HepG2 (cell line): ENCODE data around the gene LRRC3.

Experiments
- EP300 ChIP-seq, 3 experiments: sonication (generic) in 1 of 3; formaldehyde crosslinking in 1 of 3; IDR thresholded peaks; 2 replicates each; pipeline versions ENCODE4 v1.5.1 to v1.6.1; 2011 to 2020; ENCODE audit warnings: low read depth in 2 of 3, low read length in 2 of 3, borderline replicate concordance in 1 of 3, improper control_type of control experiment in 1 of 3, mild to moderate bottlenecking in 1 of 3, missing genetic modification reagents in 1 of 3, moderate library complexity in 1 of 3
- MXD1 ChIP-seq: sonication (generic); formaldehyde crosslinking; IDR thresholded peaks from 2 replicates; pipeline ENCODE4 v1.4.0; 2020; ENCODE audit warnings: mild to moderate bottlenecking, missing genetic modification reagents
- POLR2A ChIP-seq, 2 experiments: IDR thresholded peaks; 2 replicates each; pipeline ENCODE4 v1.6.1; 2011; ENCODE audit warnings: low read depth in 2 of 2, low read length in 2 of 2, mild to moderate bottlenecking in 1 of 2, moderate library complexity in 1 of 2; ENCODE audit not compliant: insufficient read depth in 1 of 2
- POLR2AphosphoS5 ChIP-seq: IDR thresholded peaks from 2 replicates; pipeline ENCODE4 v1.6.1; 2012; ENCODE audit warnings: low read depth, low read length
- REST ChIP-seq, 2 experiments: IDR thresholded peaks; 2 replicates each; pipeline ENCODE4 v1.6.1; 2011 to 2012; ENCODE audit warnings: low read length in 2 of 2, borderline replicate concordance in 1 of 2, low read depth in 1 of 2, mild to moderate bottlenecking in 1 of 2, moderate library complexity in 1 of 2
- STAG1 ChIP-seq: sonication (generic); formaldehyde crosslinking; IDR thresholded peaks from 2 replicates; pipeline ENCODE4 v1.4.0; 2020; ENCODE audit warnings: missing genetic modification reagents

GRCh38 chr21:44442266-44443125 is 12.8 kb upstream of the LRRC3 start:
- TF ChIP-seq POLR2AphosphoS5, result no peak
- no peak for TF ChIP-seq REST (IDR thresholded peaks at IDR 0.05; ENCODE audit: borderline replicate concordance in 1 of 2, low read depth in 1 of 2, low read length in 2 of 2)
- peak; percentile 84 for TF ChIP-seq MXD1 (CRISPR knock-in tag)
- TF ChIP-seq EP300 (IDR thresholded peaks at IDR 0.05; ENCODE audit: low read depth in 2 of 2, low read length in 2 of 2), result no peak
- TF ChIP-seq EP300 (CRISPR knock-in tag; IDR thresholded peaks at IDR 0.05; ENCODE audit: borderline replicate concordance), result no peak
- TF ChIP-seq STAG1 (CRISPR knock-in tag), result no peak
- TF ChIP-seq POLR2A (IDR thresholded peaks at IDR 0.05; ENCODE audit: insufficient read depth in 1 of 2, low read depth in 2 of 2, low read length in 2 of 2), result no peak
